Activated gamma-delta T cell (primary cell): ENCODE measurements around the gene CC2D1A.
"Not testable (repeated sequence)": the region's sequence is repeated elsewhere in the genome, so short reads cannot be mapped to it uniquely, and the experiment has no call there.

ENCODE experiments used
- DNase-seq: peaks from one replicate; lab custom pipeline; 2025; lab: John Stamatoyannopoulos, UW

Gene CC2D1A

DNA sequence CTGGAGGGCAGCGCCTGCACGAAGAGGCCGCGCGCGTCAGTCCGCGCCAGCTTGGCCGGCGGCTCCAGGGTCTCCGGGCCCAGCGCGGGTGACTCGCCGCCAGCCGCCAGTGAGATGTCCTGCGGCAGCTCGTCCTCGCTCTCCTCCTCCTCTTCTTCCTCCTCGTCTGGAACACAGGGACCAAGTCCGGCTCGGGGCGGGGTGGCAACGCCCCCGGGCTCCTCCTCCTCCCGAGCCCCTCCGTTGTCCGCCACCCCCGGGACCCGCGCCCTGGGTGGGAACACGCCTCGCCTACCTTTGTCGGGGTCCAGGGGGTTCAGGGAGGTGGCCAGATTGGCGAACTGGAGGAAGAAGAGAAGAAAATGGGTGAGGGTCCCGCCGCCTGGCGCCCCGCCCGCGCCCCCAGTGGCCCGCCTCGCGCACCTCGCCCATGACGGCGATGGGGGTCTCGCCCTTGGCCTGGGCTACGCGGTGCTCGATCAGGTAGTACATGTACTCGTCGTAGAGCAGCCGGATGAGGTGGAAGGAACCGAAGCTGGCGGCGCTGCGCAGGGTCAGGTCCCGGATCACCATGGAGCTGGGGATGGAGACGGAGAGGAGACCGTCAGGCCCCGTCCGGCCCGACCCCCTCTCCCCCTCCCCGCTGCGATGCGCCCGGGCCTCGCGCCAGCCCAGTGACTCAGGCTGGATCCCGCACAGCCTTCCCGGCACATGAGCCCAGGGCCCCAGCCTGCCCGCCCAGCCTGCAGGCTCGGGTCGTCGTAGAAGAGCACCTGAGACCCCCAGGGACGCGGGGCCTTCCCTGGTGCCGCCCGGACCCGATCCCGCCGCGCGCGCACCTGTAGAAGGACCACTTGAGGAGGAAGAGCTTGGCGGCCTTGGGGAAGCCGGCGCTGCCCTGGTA, 57.0 kb downstream of the CC2D1A start:
- no peak for DNase-seq

DNA sequence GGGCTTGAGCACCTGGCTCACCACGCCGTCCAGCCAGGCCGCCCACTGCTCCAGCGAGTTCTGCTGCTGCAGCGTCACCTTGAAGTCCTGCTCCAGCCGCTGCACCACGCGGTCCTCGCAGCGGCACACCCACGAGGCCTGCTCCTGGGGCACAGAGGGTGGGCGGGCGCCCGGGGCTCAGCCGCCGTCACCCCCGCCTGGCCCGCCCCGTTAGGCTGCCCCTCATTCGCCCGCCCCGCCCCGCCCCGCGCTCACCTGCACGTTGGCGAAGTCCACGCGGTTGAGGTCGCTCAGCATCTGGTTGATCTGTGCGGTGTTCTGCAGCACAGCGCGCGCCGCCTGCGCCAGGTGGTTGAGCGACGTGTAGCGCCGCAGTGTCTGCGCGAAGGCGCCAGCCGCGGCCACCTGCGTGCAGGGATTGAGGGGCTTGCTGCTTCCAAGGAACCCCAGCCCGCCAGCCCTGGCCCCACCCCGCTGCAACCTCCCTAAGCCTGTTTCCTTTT, 57.7 kb downstream of the CC2D1A start:
- no peak for DNase-seq

DNA sequence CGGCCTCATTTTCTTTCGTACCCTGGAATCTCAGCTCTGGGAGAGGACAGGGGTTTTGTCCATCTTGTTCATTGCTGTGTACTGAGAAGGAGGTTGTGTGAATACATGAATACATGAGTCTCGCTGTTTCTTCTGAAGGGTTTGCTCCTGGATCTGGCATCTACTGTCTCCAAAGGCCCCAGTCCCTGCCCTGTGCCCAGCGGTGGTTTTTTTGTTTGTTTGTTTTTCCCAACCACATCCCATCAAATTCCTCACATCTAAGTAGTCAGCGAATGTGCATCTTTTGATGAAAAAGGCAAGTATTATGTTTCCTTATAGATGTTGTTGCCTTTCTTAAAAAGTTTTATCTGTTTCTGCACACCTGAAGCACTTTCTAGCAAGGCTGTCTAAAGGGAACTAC, 58.8 kb downstream of the CC2D1A start:
- DNase-seq, result no peak

DNA sequence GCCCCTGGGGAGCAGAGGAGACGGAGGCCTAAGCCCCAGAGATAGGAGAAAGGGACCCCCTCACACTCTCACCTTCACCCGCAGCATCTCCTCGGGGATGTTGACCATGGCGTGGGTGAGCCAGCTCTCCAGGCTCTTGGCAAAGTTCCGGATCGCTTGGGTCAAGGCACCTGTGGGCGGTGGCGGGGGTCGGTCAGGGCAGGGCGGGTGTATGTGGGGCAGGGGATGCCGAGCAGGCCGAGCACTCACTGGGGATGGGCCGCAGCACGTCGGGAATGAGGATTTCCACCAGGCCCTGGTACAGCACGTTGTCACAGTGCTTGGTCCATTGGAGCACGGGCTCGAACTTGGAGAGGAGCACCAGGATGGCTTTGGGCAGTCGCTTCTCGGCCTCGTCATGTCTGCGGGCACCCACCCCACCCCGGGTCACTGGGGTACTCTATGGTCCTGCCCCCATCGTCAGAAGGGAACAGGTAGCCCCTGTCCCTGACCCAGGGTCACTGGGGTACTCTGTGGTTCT, 59.4 kb downstream of the CC2D1A start:
- DNase-seq, result no peak

DNA sequence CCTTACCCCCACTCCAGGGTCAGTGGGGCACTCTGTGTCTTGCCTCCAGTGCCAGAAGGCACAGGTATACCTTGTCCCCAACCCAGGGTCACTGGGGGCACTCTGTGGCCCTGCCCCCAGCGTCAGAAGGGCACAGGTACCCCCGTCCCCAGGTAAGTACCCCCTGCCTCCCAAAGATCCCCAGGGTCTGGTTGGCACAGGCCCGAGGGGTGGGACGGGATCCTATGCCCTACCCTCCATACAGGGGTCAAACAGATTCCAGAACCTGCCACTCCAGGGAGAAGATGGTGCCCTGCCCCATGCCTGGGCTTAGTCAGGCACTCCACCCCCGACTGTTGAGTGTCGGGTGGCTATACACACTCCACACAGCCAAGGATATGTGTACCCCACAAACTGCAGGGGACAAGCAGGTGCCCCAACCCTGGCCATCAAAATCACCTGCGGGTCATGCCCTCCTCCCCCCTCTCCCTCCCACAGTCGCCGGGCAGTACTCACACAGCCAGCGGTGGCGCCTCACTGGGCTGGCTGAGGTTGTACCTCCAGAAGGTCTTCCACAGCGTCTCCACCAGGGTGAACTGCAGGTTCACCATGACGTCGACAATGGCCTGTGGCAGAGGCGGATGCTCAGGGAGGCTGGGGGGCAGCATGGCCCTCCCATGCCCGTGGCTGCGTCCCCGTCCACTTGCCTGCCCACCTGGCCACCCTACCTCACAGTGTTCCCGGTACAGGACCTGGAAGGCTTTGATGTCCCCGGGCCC, 60.1 kb downstream of the CC2D1A start:
- no peak for DNase-seq

DNA sequence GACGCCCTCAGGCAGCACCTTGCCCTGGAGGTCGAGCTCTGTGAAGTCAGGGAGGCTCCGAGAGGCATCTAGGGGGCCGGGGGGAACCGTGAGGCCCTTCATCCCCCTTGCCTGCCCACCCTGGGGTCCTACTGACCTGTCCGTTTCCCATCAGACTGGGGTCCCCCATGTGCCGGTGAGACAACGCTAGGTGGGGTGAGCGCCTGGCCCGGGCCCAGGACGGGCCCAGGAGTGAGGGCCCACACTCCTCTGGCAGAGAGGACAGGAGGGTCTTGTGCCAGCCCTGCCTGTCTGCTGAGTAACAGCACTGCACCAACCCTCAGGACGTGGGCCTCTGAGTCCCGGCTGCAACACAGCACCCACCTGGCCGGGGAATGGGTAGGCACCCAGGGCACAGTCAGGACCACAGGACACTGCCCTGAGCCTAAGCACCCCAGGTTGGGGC, 60.7 kb downstream of the CC2D1A start:
- no peak for DNase-seq

DNA sequence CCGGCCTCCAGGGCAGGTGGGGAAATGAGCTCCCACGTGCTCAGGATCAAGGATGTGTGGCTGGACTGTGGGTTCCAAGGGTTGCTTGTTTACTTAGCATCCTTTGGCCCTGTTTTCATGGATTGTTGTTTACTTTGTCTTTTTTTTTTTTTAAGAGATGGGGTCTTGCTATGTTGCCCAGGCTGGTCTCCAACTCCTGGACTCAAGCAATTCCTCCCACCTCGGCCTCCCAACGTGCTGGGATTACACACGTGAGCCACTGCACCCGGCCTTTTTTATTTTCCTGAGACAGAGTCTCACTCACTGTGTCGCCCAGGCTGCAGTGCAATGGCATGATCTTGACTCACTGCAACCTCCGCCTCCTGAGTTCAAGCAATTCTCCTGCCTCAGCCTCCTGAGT, 61.2 kb downstream of the CC2D1A start:
- DNase-seq, result not testable (repeated sequence)

DNA sequence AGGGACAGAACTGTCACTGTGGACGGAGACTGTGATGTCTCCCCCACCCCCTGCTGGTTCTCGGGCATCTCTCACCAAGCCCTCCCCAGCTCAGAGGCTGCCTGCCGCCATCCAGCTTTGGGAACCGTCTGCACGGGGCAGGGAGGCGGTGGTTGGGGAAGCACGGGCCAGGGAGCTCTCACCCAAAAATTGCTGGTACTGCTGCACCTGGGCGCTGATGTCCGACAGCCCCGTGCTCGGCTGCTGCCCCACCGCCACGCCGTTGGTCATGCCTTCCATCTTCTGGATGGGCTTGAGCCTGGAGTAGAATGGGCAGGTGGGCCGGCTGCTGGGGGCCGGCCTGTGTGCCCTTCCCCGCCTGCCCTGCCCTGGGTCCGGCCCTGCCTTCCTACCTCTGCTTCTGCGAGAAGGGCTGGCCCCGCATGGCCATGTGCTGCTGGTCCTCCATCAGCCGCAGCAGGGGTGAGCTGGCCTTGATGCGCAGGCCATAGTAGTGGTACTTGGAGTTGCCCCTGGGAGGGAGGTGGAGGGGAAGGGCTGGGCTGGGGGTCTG, 62.5 kb downstream of the CC2D1A start:
- no peak for DNase-seq

DNA sequence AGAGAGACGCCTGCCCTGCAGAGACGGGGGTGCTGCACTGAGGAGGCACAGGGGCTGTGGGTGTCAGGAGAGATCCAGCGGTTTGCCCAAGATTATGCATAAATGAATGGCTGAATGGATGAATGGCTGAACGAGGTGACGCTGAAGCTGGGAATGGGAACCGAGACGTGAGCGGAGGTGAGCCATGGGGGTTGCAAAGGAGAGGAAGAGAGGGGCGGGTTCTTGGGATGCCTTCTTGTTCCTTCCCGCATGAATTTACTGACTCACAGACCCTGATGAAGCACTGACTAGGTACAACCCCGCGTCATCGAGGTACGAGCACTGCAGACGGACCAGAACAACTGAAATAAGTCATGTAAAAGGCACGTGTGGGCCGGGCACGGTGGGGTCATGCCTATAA, 63.0 kb downstream of the CC2D1A start:
- no peak for DNase-seq

DNA sequence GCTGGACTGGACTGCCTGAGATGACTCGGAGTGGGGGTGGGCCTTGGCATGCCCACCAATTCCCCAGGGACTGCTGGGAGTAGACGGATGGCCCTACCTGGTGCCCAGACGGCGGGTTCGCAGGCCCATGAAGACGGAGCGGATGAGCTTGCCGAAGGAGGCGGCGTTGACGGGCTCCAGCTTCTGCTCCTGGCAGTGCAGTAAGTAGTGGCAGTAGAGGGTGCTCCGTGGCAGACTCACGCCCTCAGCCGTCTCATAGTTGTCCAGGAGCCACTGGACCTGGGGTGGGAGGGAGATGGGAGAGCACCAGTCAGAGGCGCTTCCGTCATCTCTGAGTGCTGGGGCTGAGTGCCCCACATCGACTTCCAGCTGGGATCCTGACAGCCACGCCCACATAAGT, 63.9 kb downstream of the CC2D1A start:
- no peak for DNase-seq

DNA sequence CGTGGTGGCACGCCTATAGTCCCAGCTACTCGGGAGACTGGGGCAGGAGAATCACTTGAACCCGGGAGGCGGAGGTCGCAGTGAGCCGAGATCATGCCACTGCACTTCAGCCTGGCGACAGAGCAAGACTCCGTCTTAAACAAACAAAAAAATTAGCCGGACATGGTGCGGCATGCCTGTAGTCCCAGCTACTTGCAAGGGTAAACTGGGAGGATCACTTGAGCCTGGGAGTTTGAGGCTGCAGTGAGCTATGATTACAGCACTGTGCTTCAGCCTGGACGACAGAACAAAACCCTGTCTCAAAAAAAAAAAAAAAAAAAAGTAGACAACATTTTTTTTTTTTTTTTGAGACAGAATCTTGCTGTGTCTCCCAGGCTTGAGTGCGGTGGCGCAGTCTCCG, 65.9 kb downstream of the CC2D1A start:
- DNase-seq, result not testable (repeated sequence)

DNA sequence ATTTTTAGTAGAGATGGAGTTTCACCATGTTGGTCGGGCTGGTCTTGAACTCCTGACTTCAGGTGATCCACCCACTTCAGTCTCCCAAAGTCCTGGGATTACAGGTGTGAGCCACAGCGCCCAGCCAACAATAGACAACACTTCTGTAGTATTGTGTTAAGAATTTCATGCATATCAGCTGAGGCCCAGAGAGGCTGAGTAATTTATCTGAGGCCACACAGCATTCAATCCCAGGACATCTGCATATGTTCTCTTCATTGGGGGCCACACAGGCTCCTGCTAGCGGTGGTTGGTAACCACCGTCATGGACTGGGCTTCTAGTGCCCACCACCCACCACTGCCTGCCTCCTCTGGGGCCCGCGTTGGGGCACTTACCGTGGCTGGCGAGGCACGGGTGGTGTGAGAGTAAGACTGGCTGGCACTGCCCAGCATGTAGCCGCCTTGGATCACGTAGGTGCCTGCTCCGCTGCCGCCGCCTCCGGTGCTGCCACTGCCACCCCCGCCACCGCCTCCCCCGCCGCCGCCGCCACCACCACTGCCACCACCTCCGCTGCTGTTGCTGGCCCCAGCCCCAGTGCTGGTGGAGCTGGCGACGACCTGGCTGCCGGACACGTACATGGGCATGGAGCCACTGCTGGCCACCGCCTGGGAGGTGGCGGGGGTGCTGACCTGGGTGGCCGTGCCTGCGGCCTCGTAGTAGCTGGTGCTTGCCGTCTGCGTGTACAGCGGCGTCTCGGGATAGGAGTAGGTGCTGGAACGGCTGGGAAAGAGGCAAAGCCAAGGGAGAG, 66.6 kb downstream of the CC2D1A start:
- no peak for DNase-seq

DNA sequence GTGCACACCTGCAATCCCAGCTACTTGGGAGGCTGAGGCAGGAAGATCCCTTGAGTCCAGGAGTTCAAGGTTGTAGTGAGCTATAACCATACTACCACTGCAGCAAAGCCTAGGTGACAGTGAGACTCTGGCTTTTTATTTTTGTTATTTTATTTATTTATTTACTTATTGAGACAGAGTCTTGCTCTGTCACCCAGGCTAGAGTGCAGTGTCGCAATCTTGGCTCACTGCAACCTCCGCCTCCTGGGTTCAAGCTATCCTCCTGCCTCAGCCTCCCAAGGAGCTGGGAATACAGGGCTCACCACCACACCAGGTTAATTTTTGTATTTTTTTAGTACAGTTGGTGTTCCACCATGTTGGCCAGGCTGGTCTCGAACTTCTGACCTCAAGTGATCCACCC, 67.5 kb downstream of the CC2D1A start:
- DNase-seq, result not testable (repeated sequence)

DNA sequence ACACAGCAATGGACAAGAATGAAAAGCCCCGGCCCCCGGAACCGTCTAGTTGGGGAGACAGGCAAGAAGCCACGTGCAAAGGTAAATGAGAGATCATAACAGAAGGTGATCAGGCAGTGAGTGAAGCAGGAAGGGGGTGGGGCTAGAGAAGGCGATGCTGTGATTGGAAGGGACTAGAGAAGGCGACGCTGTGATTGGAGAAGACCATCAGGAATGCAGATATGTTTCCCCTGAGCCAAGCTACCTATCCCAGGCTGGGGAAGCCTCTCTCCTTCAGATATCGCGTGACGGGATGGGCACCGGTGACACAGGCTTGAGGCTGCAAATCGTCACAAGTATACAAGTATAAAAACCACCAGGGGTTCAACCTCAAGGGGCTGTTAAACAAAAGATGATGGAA, 68.1 kb downstream of the CC2D1A start:
- DNase-seq, result no peak

DNA sequence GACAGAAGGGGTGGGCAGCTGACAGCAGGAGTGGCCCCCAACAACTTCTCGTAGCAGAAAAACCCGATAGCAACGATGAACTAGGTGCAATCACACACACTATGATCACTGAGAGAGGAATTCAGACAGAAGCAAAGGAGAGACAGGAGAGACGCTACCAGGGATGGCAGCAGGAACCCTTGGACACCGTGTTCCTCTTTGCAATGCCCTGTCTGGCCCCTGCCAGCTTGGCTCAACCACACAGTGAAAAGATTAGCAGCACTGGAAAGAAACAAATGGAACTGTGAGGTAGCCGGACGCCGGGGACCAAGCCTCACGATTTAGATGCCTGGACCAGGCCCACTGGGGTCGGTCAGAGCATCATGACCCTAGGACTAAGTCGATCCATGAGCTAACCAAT, 69.9 kb downstream of the CC2D1A start:
- DNase-seq, result no peak

DNA sequence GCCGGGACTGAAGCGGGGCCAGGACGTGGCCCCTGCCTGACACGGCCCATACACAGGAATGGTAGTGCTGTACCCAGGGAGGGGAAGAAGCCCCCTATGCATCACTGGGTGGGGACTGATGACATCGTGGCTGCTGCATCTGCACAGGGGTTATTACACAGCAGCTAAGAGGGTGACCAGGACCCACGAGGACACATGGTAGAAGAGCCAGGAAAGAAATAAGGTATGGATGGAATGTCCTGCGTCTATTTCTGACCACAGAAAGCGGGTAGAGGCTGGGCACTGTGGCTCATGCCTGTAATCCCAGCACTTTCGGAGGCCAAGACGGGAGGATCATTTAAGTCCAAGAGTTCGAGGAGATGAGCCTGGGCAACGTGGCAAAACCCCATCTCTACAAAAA, 70.4 kb downstream of the CC2D1A start:
- no peak for DNase-seq

DNA sequence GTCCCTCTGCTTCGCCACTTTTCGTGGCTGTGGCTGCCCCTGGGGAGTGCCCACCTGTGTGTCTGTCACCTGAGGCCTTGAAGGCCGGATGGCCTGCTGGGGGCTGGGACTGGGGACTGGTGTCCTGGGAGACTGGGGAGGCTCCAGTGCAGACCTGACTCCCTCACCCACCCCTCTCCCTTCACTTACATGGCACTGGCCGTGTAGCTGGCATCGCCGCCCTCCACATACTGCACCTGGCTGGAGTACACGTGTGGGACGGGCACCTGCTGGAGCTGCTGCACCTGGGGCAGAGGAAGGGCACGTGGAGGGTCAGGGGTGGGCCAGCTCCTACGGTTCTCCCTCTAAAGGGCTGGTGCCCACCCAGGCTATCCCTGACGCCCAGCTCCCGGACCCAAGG, 71.8 kb downstream of the CC2D1A start:
- no peak for DNase-seq

DNA sequence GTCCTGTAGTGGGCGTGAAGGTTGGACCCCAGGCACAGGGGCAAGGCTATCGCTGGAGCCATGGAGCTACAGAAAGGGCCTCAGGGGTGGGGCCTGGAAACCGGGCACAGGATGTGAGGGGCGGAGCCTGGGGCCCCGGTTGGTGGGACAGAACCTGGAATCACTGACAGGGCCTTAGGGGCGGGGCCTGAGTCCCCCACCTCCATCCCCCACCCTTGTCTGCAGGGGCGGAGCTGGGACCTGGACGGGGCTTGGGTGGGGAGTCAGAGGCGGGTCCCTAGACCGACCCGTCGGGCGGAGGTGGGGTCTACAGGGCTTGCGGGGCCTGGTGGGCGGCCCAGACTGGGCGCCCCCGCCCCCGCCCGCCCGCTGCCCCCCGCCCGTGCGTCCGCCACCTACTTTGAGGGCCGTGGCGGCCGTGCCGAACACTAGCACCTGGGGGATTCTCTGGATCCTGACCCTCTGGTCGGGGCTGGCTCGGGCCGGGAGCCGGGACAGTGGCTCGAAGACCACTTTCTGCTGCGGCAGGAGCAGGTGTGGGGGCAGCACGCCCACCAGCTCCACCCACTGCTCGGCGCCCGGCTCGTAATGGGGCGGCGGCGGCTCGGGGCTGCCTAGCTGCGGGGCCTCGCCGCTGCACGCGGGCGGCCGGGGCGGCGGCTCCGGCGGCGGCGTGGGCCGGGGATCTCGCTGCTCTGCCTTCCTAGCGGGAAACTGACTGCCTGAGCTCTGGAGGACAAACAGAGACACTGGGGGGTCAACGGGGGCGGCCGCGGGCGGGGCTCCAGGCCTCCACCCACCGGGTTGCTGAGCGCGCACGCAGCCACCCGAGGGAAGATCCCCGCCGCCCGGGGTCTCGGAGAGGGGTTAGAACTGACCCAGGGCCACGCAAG, 72.6 kb downstream of the CC2D1A start:
- DNase-seq, result no peak

DNA sequence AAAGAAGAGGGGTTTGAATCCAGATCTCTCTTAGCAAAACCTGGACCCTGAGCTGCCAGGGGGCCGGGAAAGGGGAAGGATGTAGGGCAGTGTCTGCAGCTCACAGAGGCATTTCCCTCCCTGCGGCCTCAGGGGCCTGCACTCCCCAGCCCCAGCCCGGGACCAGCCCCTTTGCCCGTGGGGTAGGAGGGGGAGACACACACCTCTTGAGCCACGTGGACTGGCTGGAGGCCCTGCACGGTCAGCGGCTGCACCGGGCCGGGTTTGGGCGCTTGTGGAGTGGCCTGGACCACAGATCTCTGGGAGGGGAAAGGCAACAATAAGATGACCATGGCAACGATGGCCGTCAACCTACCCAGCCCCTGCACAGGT, 73.2 kb downstream of the CC2D1A start:
- no peak for DNase-seq

DNA sequence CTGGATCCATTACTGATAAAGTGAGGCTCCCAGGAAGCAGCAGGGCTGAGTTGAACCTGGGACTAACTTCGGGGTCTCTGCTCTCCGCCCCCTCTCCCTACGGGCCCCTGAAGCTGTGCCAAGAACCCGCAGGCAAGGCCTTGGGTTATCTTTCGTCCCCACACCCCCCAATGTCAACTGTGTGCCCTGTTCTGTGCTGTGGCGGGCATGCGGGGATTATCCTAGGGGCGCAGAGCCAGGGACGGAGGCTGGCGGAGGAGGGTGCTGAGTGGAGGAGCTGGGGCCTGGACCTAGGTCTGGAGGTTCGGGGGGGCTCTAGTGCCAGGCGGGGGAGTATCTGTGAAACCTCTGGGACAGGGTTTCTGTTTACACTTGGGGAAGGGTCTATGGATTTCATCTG, 73.7 kb downstream of the CC2D1A start:
- no peak for DNase-seq

DNA sequence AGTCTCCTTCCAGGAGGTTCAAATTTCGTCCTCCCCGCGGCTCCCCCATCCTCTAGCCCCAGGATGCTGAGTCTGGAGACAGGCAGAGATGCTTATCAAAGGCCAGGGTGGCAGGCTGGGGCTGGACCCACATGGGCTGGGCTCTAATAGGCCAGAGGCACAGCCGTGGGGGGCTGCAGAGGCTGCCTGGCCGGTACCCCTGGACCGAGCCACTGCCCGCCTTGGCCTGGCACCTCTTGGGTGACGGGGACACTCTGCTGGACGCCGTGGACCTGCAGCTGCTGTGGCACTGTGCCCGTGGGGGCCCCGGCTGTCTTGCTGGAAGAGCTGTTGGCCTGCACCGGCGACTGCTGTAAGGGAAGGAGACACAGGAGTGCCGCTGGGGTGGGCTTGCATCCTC, 74.3 kb downstream of the CC2D1A start:
- DNase-seq, result no peak
